ENCODE measurements around the gene ANAPC4.

GRCh38 chr4:25448379-25449109 lies 71.5 kb downstream of the ANAPC4 start:
- TF ChIP-seq CTCF (conservative IDR thresholded peaks at IDR 0.05; ENCODE audit: low read depth, low read length) = no peak
- no peak for TF ChIP-seq ELK1 (IDR thresholded peaks at IDR 0.05; ENCODE audit: borderline replicate concordance, low read depth, low read length)
